Activated CD4-positive, alpha-beta T cell treated with anti-CD3 and anti-CD28 coated beads, Interleukin-2, amount 10 ng/mL, durations not matched to agents 7 days and 5 days (primary cell): ENCODE data around the gene LYPD4. TPM values are rescaled to one million over a fixed set of nuclear protein-coding genes. Genes with fewer than 3 reads are reported as not detected.
"Not testable (repeated sequence)": the region's sequence is repeated elsewhere in the genome, so short reads cannot be mapped to it uniquely, and the experiment has no call there.

Source experiments
- CTCF ChIA-PET: fragments of 350-600 bp; sonication (Branson Sonifier 250); formaldehyde crosslinking; loops from one replicate; lab custom pipeline; 2021; ENCODE audit warnings: antibody characterized with exemption; lab: Charles Lee
- POLR2A ChIA-PET: fragments of 350-600 bp; sonication (Branson Sonifier 250); formaldehyde crosslinking; loops from one replicate; lab custom pipeline; 2021; ENCODE audit warnings: antibody characterized with exemption; lab: Charles Lee
- DNase-seq: peaks from one replicate; pipeline ENCODE4 v3.0.0-alpha.2; 2020
- H3K27ac Mint-ChIP-seq: one replicate; pipeline ENCODE4 v1.8.0; 2021; ENCODE audit warnings: mild to moderate bottlenecking, moderate library complexity, mixed read lengths
- H3K27me3 Mint-ChIP-seq: one replicate; pipeline ENCODE4 v1.8.0; 2021; ENCODE audit warnings: mixed read lengths
- H3K36me3 Mint-ChIP-seq: one replicate; pipeline ENCODE4 v1.8.0; 2021; ENCODE audit warnings: low read depth, mixed read lengths
- H3K4me1 Mint-ChIP-seq: one replicate; pipeline ENCODE4 v1.8.0; 2021; ENCODE audit warnings: mixed read lengths
- H3K4me3 Mint-ChIP-seq: one replicate; pipeline ENCODE4 v1.8.0; 2021; ENCODE audit warnings: mild to moderate bottlenecking, moderate library complexity, mixed read lengths
- H3K9me3 Mint-ChIP-seq: one replicate; pipeline ENCODE4 v1.8.0; 2021; ENCODE audit warnings: mixed read lengths
- total RNA-seq, 2 experiments: library from RNA; stranded (reverse); gene quantifications; one replicate each; pipeline ENCODE4 v1.2.3, GENCODE V29; 2021

The LYPD4 gene
- total RNA-seq, 2 experiments from 2014 or later: not detected

GRCh38 chr19:41882568-41883462, 38.3 kb upstream of the LYPD4 start, which contains the start of gene ARHGEF1:
TSS of gene ARHGEF1 (plus strand) at chr19:41883184. CDS start at chr19:41888083, 4,899 bp downstream.
- H3K27ac Mint-ChIP-seq: peak within 1 kb of the TSS; percentile 95
- no peaks in the 10 kb centered on the region for H3K9me3 Mint-ChIP-seq
- peaks cover 50% of the 10 kb centered on the region for H3K4me1 Mint-ChIP-seq
- ChIA-PET POLR2A (no interaction called here), CTCF (interaction anchor here (1.0 to 2.9 kb wide), 4 partner anchors 10 to 62 kb away, joined by 3 to 12 read pairs (median 4); partner anchors contain the start of gene RPS19)
- DNase-seq: peak; percentile 68
- peak within 1 kb of the TSS; percentile 95 for H3K4me3 Mint-ChIP-seq
- H3K27me3 Mint-ChIP-seq: no peaks in the 10 kb centered on the region
- peaks cover 46% of the 10 kb centered on the region for H3K36me3 Mint-ChIP-seq

- Mint-ChIP-seq H3K27me3 (no peaks in the 10 kb centered on the region), H3K9me3 (no peaks in the 10 kb centered on the region), H3K4me3 (no peak overlapping the region), H3K4me1 (peaks cover 62% of the 10 kb centered on the region), H3K36me3 (peaks cover 24% of the 10 kb centered on the region), H3K27ac (peak overlapping the region; percentile 78)
- CTCF ChIA-PET: interaction anchor here (1.4 kb wide), 1 partner anchor 15 kb away, joined by 5 read pairs; no protein-coding TSS in a partner anchor
- no peak for DNase-seq
- POLR2A ChIA-PET: no interaction called here
These were observed 35.8 kb upstream of the LYPD4 start for GRCh38 chr19:41880329-41880708.

GRCh38 chr19:41879670-41880328, 35.3 kb upstream of the LYPD4 start:
- ChIA-PET POLR2A (no interaction called here), CTCF (no interaction called here)
- no peak for DNase-seq
- Mint-ChIP-seq H3K27ac (peak overlapping the region; percentile 78), H3K4me1 (peaks cover 66% of the 10 kb centered on the region), H3K4me3 (no peak overlapping the region), H3K27me3 (no peaks in the 10 kb centered on the region), H3K36me3 (peaks cover 20% of the 10 kb centered on the region), H3K9me3 (no peaks in the 10 kb centered on the region)

- Mint-ChIP-seq H3K9me3 (no peaks in the 10 kb centered on the region), H3K4me1 (peaks cover 70% of the 10 kb centered on the region), H3K36me3 (peaks cover 14% of the 10 kb centered on the region), H3K4me3 (no peak overlapping the region), H3K27me3 (no peaks in the 10 kb centered on the region), H3K27ac (peak overlapping the region; percentile 80)
- DNase-seq: no peak
- ChIA-PET CTCF (no interaction called here), POLR2A (no interaction called here)
These were observed 34.6 kb upstream of the LYPD4 start for GRCh38 chr19:41879080-41879479.

GRCh38 chr19:41877916-41878905, 33.7 kb upstream of the LYPD4 start:
- peaks cover 77% of the 10 kb centered on the region for H3K4me1 Mint-ChIP-seq
- no peak overlapping the region for H3K4me3 Mint-ChIP-seq
- no peaks in the 10 kb centered on the region for H3K27me3 Mint-ChIP-seq
- POLR2A ChIA-PET: no interaction called here
- H3K9me3 Mint-ChIP-seq: no peaks in the 10 kb centered on the region
- CTCF ChIA-PET: interaction anchor here (1.1 kb wide), 1 partner anchor 74 kb away, joined by 3 read pairs; no protein-coding TSS in a partner anchor
- peak overlapping the region; percentile 99 for H3K27ac Mint-ChIP-seq
- peaks cover 8% of the 10 kb centered on the region for H3K36me3 Mint-ChIP-seq
- DNase-seq: no peak

GRCh38 chr19:41876847-41877832, 32.7 kb upstream of the LYPD4 start, which contains the start of gene CD79A:
TSS of gene CD79A (plus strand) at chr19:41877279. CDS start at chr19:41877305, 26 bp downstream.
- Mint-ChIP-seq H3K4me3 (peak within 1 kb of the TSS; percentile 34), H3K27me3 (no peaks in the 10 kb centered on the region), H3K4me1 (peaks cover 83% of the 10 kb centered on the region), H3K9me3 (no peaks in the 10 kb centered on the region), H3K27ac (peak within 1 kb of the TSS; percentile 99), H3K36me3 (peaks cover 10% of the 10 kb centered on the region)
- ChIA-PET CTCF (interaction anchor here (0.7 to 1.1 kb wide), 5 partner anchors 10 to 75 kb away, joined by 3 to 5 read pairs (median 3); partner anchors contain the start of gene RPS19), POLR2A (no interaction called here)
- DNase-seq: no peak

- H3K27me3 Mint-ChIP-seq: not testable (repeated sequence)
These were observed 31.5 kb upstream of the LYPD4 start for GRCh38 chr19:41875973-41876372.

GRCh38 chr19:41872775-41873647, 28.5 kb upstream of the LYPD4 start:
- Mint-ChIP-seq H3K36me3 (peaks cover 42% of the 10 kb centered on the region), H3K27ac (peak overlapping the region; percentile 99), H3K4me1 (peaks cover 93% of the 10 kb centered on the region), H3K27me3 (no peaks in the 10 kb centered on the region), H3K4me3 (peak overlapping the region; percentile 36), H3K9me3 (no peaks in the 10 kb centered on the region)
- peak; percentile 71 for DNase-seq
- CTCF ChIA-PET: interaction anchor here (0.8 to 3.5 kb wide), 12 partner anchors 8 to 85 kb away, joined by 3 to 44 read pairs (median 8); partner anchors contain the start of genes ARHGEF1, RABAC1 and RPS19
- POLR2A ChIA-PET: interaction anchor here (1.0 to 1.2 kb wide), 2 partner anchors 13 to 156 kb away, joined by 3 to 4 read pairs; no protein-coding TSS in a partner anchor

More at GRCh38 chr19:41875973-41876372, 31.5 kb upstream of the LYPD4 start:
- Mint-ChIP-seq H3K36me3 (peaks cover 20% of the 10 kb centered on the region), H3K4me3 (peak overlapping the region; percentile 67), H3K4me1 (peaks cover 87% of the 10 kb centered on the region), H3K27ac (peak overlapping the region; percentile 99)
- ChIA-PET CTCF (interaction anchor here (0.6 to 1.9 kb wide), 11 partner anchors 12 to 1523 kb away, joined by 3 to 9 read pairs (median 4); partner anchors contain the start of gene RPS19), POLR2A (interaction anchor here (0.7 to 1.0 kb wide), 2 partner anchors 16 to 76 kb away, joined by 3 to 4 read pairs; no protein-coding TSS in a partner anchor)
- not testable (repeated sequence) for H3K9me3 Mint-ChIP-seq, DNase-seq

DNA sequence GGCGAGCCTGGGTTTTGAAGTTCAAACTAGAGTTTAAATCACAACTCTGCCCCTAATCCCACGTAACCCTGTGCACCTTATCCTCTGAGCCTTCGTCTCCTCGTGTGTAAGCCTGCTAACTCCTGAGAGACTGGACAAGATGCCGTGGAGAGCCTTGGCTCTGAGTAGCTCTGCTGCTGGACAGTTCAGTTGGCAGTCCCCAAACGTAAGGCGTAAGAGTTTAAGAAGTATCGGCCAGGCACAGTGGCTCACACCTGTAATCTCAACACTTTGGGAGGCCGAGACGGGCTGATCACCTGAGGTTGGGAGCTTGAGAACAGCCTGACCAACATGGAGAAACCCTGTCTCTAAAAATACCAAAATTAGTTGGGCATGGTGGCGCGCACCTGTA, 27.9 kb upstream of the LYPD4 start:
- H3K4me3 Mint-ChIP-seq: peak overlapping the region; percentile 14
- peaks cover 92% of the 10 kb centered on the region for H3K4me1 Mint-ChIP-seq
- H3K27ac Mint-ChIP-seq: peak overlapping the region; percentile 99
- H3K36me3 Mint-ChIP-seq: peaks cover 46% of the 10 kb centered on the region
- no peaks in the 10 kb centered on the region for H3K27me3 Mint-ChIP-seq
- H3K9me3 Mint-ChIP-seq: no peaks in the 10 kb centered on the region
- no peak for DNase-seq
- POLR2A ChIA-PET: interaction anchor here (1.2 kb wide), 1 partner anchor 13 kb away, joined by 4 read pairs; no protein-coding TSS in a partner anchor
- CTCF ChIA-PET: interaction anchor here (0.8 to 3.5 kb wide), 12 partner anchors 9 to 86 kb away, joined by 3 to 44 read pairs (median 6); partner anchors contain the start of genes ARHGEF1, RABAC1 and RPS19
